AG04449 (cell line): ENCODE data around the gene LPP.

Experiments
- CTCF ChIA-PET: fragments of 350-600 bp; formaldehyde crosslinking; extraction: SDS; loops from one replicate; lab custom pipeline; 2021; ENCODE audit warnings: antibody characterized with exemption; lab: Yijun Ruan, JAX
- POLR2A ChIA-PET: fragments of 400-600, 350-600 bp; formaldehyde crosslinking; extraction: SDS; loops from one replicate; lab custom pipeline; 2020; ENCODE audit warnings: antibody characterized with exemption, inconsistent platforms; lab: Yijun Ruan, JAX
- DNase-seq: peaks from one replicate; pipeline ENCODE4 v3.0.0-alpha.2; 2010; ENCODE audit warnings: low read depth, low spot score
- H3K4me3 ChIP-seq: 2 replicates; pipeline ENCODE4 v1.5.1; 2011; ENCODE audit warnings: low read depth, mild to moderate bottlenecking, control low read depth, low read length
- CTCF ChIP-seq: IDR thresholded peaks from one replicate; pipeline ENCODE4 v1.5.1; 2011; ENCODE audit warnings: mild to moderate bottlenecking, moderate library complexity, low read length, control low read depth, inconsistent platforms; ENCODE audit not compliant: insufficient read depth; ENCODE audit errors: missing control alignments

Gene LPP

GRCh38 chr3:188729422-188729821, 575.5 kb downstream of the LPP start:
- ChIA-PET CTCF (interaction anchor here (1.0 kb wide), 1 partner anchor 19 kb away, joined by 4 read pairs; no protein-coding TSS in a partner anchor), POLR2A (no interaction called here)
- no peak for DNase-seq
- TF ChIP-seq CTCF, result no peak
- H3K4me3 ChIP-seq, result no peak overlapping the region

- no peak for DNase-seq
- CTCF ChIA-PET, result no interaction called here
- POLR2A ChIA-PET, result no interaction called here
- H3K4me3 ChIP-seq, result no peak overlapping the region
- TF ChIP-seq CTCF, result no peak
Observed at GRCh38 chr3:188734395-188734794, 580.4 kb downstream of the LPP start.

- DNase-seq, result no peak
- H3K4me3 ChIP-seq, result no peak overlapping the region
- ChIA-PET POLR2A (no interaction called here), CTCF (interaction anchor here (0.6 kb wide), 1 partner anchor 117 kb away, joined by 3 read pairs; no protein-coding TSS in a partner anchor)
- TF ChIP-seq CTCF, result no peak
Observed at GRCh38 chr3:188739511-188739910, 585.6 kb downstream of the LPP start.

GRCh38 chr3:188740010-188740409, 586.1 kb downstream of the LPP start:
- TF ChIP-seq CTCF, result no peak
- POLR2A ChIA-PET, result no interaction called here
- CTCF ChIA-PET, result interaction anchor here (0.6 kb wide), 1 partner anchor 117 kb away, joined by 3 read pairs; no protein-coding TSS in a partner anchor
- no peak for DNase-seq
- no peak overlapping the region for H3K4me3 ChIP-seq

GRCh38 chr3:188742755-188743550, 589.0 kb downstream of the LPP start:
- ChIA-PET CTCF (no interaction called here), POLR2A (no interaction called here)
- no peak for TF ChIP-seq CTCF
- H3K4me3 ChIP-seq, result no peak overlapping the region
- DNase-seq, result no peak

GRCh38 chr3:188744166-188744565, 590.2 kb downstream of the LPP start:
- H3K4me3 ChIP-seq, result no peak overlapping the region
- TF ChIP-seq CTCF, result no peak
- ChIA-PET CTCF (interaction anchor here (2.2 kb wide), 1 partner anchor 210 kb away, joined by 6 read pairs; no protein-coding TSS in a partner anchor), POLR2A (no interaction called here)
- DNase-seq, result no peak
